IMR-90 (cell line): ENCODE measurements around the gene LTA. TPM values are rescaled to one million over a fixed set of nuclear protein-coding genes. Genes with fewer than 3 reads are reported as not detected.

ENCODE experiments used
- ATAC-seq: fragments of 200-7000 bp; cut with Tn5 transposase; 2 replicates; pipeline ENCODE4 v1.9.1; 2020; ENCODE audit warnings: low read depth, mild to moderate bottlenecking, moderate library complexity
- BruUV-seq: library from RNA; stranded (reverse); fragments of 400-500 nt; replicated peaks from 2 replicates; lab custom pipeline; 2021; lab: Mats Ljungman, UMichigan
- CTCF ChIA-PET: fragments of 300-600 bp; formaldehyde crosslinking; extraction: SDS; loops from one replicate; lab custom pipeline; 2021; ENCODE audit warnings: antibody characterized with exemption; lab: Yijun Ruan, JAX
- POLR2A ChIA-PET: fragments of 300-600 bp; sonication (Branson Sonifier 250); formaldehyde crosslinking; loops from one replicate; lab custom pipeline; 2022; ENCODE audit warnings: antibody characterized with exemption; ENCODE audit not compliant: unreplicated experiment; lab: Charles Lee
- DNase-seq: peaks from one replicate; pipeline ENCODE4 v3.0.0; 2013
- H2AFZ ChIP-seq: replicated peaks from 2 replicates; pipeline ENCODE3; 2013; ENCODE audit warnings: low read length, mild to moderate bottlenecking; ENCODE audit not compliant: poor library complexity
- H2AK5ac ChIP-seq: 2 replicates; pipeline ENCODE4 v1.6.1; 2013; ENCODE audit warnings: low read depth, low read length, inconsistent platforms
- H2AK9ac ChIP-seq: replicated peaks from 2 replicates; pipeline ENCODE3; 2013; ENCODE audit warnings: mild to moderate bottlenecking, low read depth, low read length, moderate library complexity; ENCODE audit not compliant: poor library complexity
- H2BK120ac ChIP-seq: 2 replicates; pipeline ENCODE4 v1.6.1; 2013; ENCODE audit warnings: low read depth, low read length, inconsistent platforms
- H2BK15ac ChIP-seq: 3 replicates; pipeline ENCODE4 v1.6.1; 2013; ENCODE audit warnings: low read depth, low read length, inconsistent platforms
- H2BK20ac ChIP-seq: 2 replicates; pipeline ENCODE4 v1.6.1; 2013; ENCODE audit warnings: low read depth, mild to moderate bottlenecking, inconsistent platforms, low read length, moderate library complexity
- H2BK5ac ChIP-seq: 2 replicates; pipeline ENCODE4 v1.6.1; 2013; ENCODE audit warnings: mild to moderate bottlenecking, low read depth, low read length, inconsistent platforms; ENCODE audit not compliant: poor library complexity, severe bottlenecking
- H3K14ac ChIP-seq: replicated peaks from 2 replicates; pipeline ENCODE4 v1.6.1; 2013; ENCODE audit warnings: low read depth, low read length, inconsistent platforms
- H3K18ac ChIP-seq: 2 replicates; pipeline ENCODE4 v1.6.1; 2013; ENCODE audit warnings: low read depth, low read length, control low read depth
- H3K23ac ChIP-seq: 2 replicates; pipeline ENCODE4 v1.6.1; 2013; ENCODE audit warnings: low read depth, low read length, inconsistent platforms
- H3K27ac ChIP-seq: 2 replicates; pipeline ENCODE4 v1.5.1; 2013; ENCODE audit warnings: mild to moderate bottlenecking, control low read depth, low read length; ENCODE audit not compliant: insufficient read depth
- H3K27me3 ChIP-seq: 2 replicates; pipeline ENCODE4 v1.6.1; 2013; ENCODE audit warnings: low read length; ENCODE audit not compliant: control insufficient read depth, insufficient read depth
- H3K36me3 ChIP-seq: 2 replicates; pipeline ENCODE4 v1.6.1; 2013; ENCODE audit warnings: low read length, mixed read lengths; ENCODE audit not compliant: control insufficient read depth, insufficient read depth
- H3K4ac ChIP-seq: 2 replicates; pipeline ENCODE4 v1.6.1; 2013; ENCODE audit warnings: low read depth, low read length, inconsistent platforms
- H3K4me1 ChIP-seq: 2 replicates; pipeline ENCODE4 v1.6.1; 2013; ENCODE audit warnings: low read length, mixed read lengths; ENCODE audit not compliant: control insufficient read depth, insufficient read depth
- H3K4me2 ChIP-seq: 2 replicates; pipeline ENCODE4 v1.6.1; 2013; ENCODE audit warnings: low read depth, mild to moderate bottlenecking, control low read depth, low read length, moderate library complexity
- H3K4me3 ChIP-seq: 2 replicates; pipeline ENCODE4 v1.5.1; 2013; ENCODE audit warnings: low read depth, mild to moderate bottlenecking, control low read depth, low read length, moderate library complexity; ENCODE audit not compliant: insufficient read depth
- H3K56ac ChIP-seq: 2 replicates; pipeline ENCODE4 v1.6.1; 2013; ENCODE audit warnings: low read length, inconsistent platforms; ENCODE audit not compliant: insufficient read depth; ENCODE audit errors: extremely low read depth
- H3K79me1 ChIP-seq, 2 experiments: 2 replicates each; pipeline ENCODE4 v1.6.1; 2013; ENCODE audit warnings: low read length in 2 of 2, inconsistent platforms in 1 of 2, low read depth in 1 of 2
- H3K9ac ChIP-seq: 2 replicates; pipeline ENCODE4 v1.6.1; 2013; ENCODE audit warnings: low read depth, low read length, control low read depth
- H3K9me1 ChIP-seq: 2 replicates; pipeline ENCODE4 v1.6.1; 2013; ENCODE audit warnings: low read length, inconsistent platforms; ENCODE audit not compliant: insufficient read depth
- H3K9me3 ChIP-seq: 2 replicates; pipeline ENCODE4 v1.6.1; 2013; ENCODE audit warnings: low read length; ENCODE audit not compliant: control insufficient read depth, insufficient read depth
- H4K20me1 ChIP-seq: 2 replicates; pipeline ENCODE4 v1.6.1; 2013; ENCODE audit warnings: low read length, inconsistent platforms; ENCODE audit not compliant: insufficient read depth
- H4K5ac ChIP-seq: 2 replicates; pipeline ENCODE4 v1.6.1; 2013; ENCODE audit warnings: mild to moderate bottlenecking, low read depth, low read length, control low read depth
- H4K8ac ChIP-seq, 2 experiments: 2 replicates each; pipeline ENCODE4 v1.6.1; 2013; ENCODE audit warnings: low read depth in 2 of 2, low read length in 2 of 2, control low read depth in 1 of 2, inconsistent platforms in 1 of 2
- H4K91ac ChIP-seq: 2 replicates; pipeline ENCODE4 v1.6.1; 2013; ENCODE audit warnings: low read depth, low read length, inconsistent platforms; ENCODE audit not compliant: insufficient read depth
- MAFK ChIP-seq: IDR thresholded peaks from 2 replicates; pipeline ENCODE4 v1.6.1; 2012; ENCODE audit warnings: low read depth, low read length, improper control_type of control experiment
- MXI1 ChIP-seq: IDR thresholded peaks from 2 replicates; pipeline ENCODE4 v1.6.1; 2012; ENCODE audit warnings: low read depth, mild to moderate bottlenecking, low read length, moderate library complexity, borderline replicate concordance
- POLR2A ChIP-seq: IDR thresholded peaks from 2 replicates; pipeline ENCODE4 v1.6.1; 2012; ENCODE audit warnings: mild to moderate bottlenecking, low read depth, low read length
- RCOR1 ChIP-seq: IDR thresholded peaks from 2 replicates; pipeline ENCODE4 v1.6.1; 2012; ENCODE audit warnings: mild to moderate bottlenecking, low read length, improper control_type of control experiment; ENCODE audit not compliant: insufficient replicate concordance
- WGBS, 2 experiments: methylation state at CpG; one replicate each; pipeline versions ENCODE4 v1.1.5 to v1.1.7; 2013; ENCODE audit warnings: missing lambda C conversion rate in 2 of 2; ENCODE audit not compliant: insufficient read length in 1 of 2; ENCODE audit errors: extremely low coverage in 2 of 2; 5-methylcytosine and 5-hydroxymethylcytosine counted together
- dilution Hi-C: fragments of 300-500 bp; cut with HindIII; formaldehyde crosslinking; loops from one replicate; pipeline ENCODE4 v1.14.3; 2018; ENCODE audit warnings: low sequenced_read_pairs; ENCODE audit not compliant: unreplicated experiment
- in situ Hi-C: fragments of 300-500 bp; cut with MboI; formaldehyde crosslinking; loops from 3 replicates; pipeline ENCODE4 v1.14.3; 2019; ENCODE audit warnings: low sequenced_read_pairs, inconsistent platforms, mixed read lengths
- intact Hi-C: fragments of 100-400 bp; cut with micrococcal nuclease; formaldehyde crosslinking; loops from 2 replicates; pipeline ENCODE4 v1.10.0; 2022
- polyA plus RNA-seq, 3 experiments: library from polyadenylated mRNA; depleted of rRNA; stranded (reverse); fragments of >200 nt; gene quantifications; 2 replicates each; pipeline ENCODE4 v1.2.3, GENCODE V29; 2012; ENCODE audit warnings: low replicate concordance in 1 of 3
- total RNA-seq: library from RNA; depleted of rRNA; stranded (reverse); fragments of >200 nt; gene quantifications from 2 replicates; pipeline ENCODE4 v1.2.3, GENCODE V29; 2012

The LTA gene
- total and polyA plus RNA-seq, 2 of the 4 experiments (the other 2 are of a cell fraction): not detected

- dilution Hi-C loops (no loop called here), in situ Hi-C loops (no loop called here), intact Hi-C loops (no loop called here)
- Histone ChIP-seq H4K8ac (no peak overlapping the region), H4K5ac (no peak overlapping the region), H3K4me3 (no peak overlapping the region), H3K27ac (no peak overlapping the region), H2BK5ac (no peak overlapping the region), H3K36me3 (no peaks in the 10 kb centered on the region), H2BK20ac (no peak overlapping the region), H4K20me1 (no peaks in the 10 kb centered on the region), H3K9ac (no peak overlapping the region), H3K4me1 (peaks cover 4% of the 10 kb centered on the region; the same call in 1 of the 2 replicates), H2AK9ac (no peak overlapping the region), H3K18ac (no peak overlapping the region), H3K27me3 (peaks cover 19% of the 10 kb centered on the region), H2AK5ac (no peak overlapping the region), H2AFZ (no peak overlapping the region), H3K79me1 (no peaks in the 10 kb centered on the region), H3K4ac (no peak overlapping the region), H4K91ac (no peak overlapping the region), H3K23ac (no peak overlapping the region), H3K9me1 (no peaks in the 10 kb centered on the region; the same call in 1 of the 2 replicates), H3K56ac (no peak overlapping the region), H3K4me2 (no peak overlapping the region), H2BK15ac (no peak overlapping the region), H3K14ac (no peak overlapping the region), H2BK120ac (no peak overlapping the region), H3K9me3 (no peaks in the 10 kb centered on the region)
- no peak for DNase-seq
- WGBS, 2 experiments: no CpG with 5 or more reads among the region's 3 CpGs
- CTCF ChIA-PET: no interaction called here
- POLR2A ChIA-PET: no interaction called here
- TF ChIP-seq RCOR1: no peak
- TF ChIP-seq MAFK: no peak
- TF ChIP-seq MXI1: no peak
- TF ChIP-seq POLR2A: no peak
- no TSS peak for BruUV-seq
- ATAC-seq: no peak
These were observed 7.0 kb downstream of the LTA start for GRCh38 chr6:31579119-31579505.
